SJCRH30 (cell line): ENCODE measurements around the gene OSBPL7. TPM values are rescaled to one million over a fixed set of nuclear protein-coding genes. Genes with fewer than 3 reads are reported as not detected.

Source experiments
- DNase-seq, 2 experiments: peaks; one replicate each; pipeline ENCODE4 v3.0.0-alpha.2; 2015 to 2020
- H3K27ac ChIP-seq: fragments of 250-450 bp; sonication (Bioruptor Pico); 2 replicates; pipeline ENCODE4 v1.5.1; 2020; ENCODE audit warnings: mild to moderate bottlenecking, moderate library complexity
- H3K27me3 ChIP-seq: fragments of 250-450 bp; sonication (Bioruptor Pico); 2 replicates; pipeline ENCODE4 v1.5.1; 2020; ENCODE audit warnings: mild to moderate bottlenecking, moderate library complexity
- H3K36me3 ChIP-seq: fragments of 250-450 bp; sonication (Bioruptor Pico); 2 replicates; pipeline ENCODE4 v1.5.1; 2020; ENCODE audit warnings: mild to moderate bottlenecking, moderate library complexity
- H3K4me1 ChIP-seq: fragments of 250-450 bp; sonication (Bioruptor Pico); 2 replicates; pipeline ENCODE4 v1.5.1; 2020; ENCODE audit warnings: mild to moderate bottlenecking, moderate library complexity
- H3K4me3 ChIP-seq: fragments of 250-450 bp; sonication (Bioruptor Pico); 2 replicates; pipeline ENCODE4 v1.5.1; 2020; ENCODE audit warnings: mild to moderate bottlenecking, moderate library complexity
- H3K9me3 ChIP-seq: fragments of 250-450 bp; sonication (Bioruptor Pico); replicated peaks from 2 replicates; pipeline ENCODE4 v1.5.1; 2020; ENCODE audit warnings: mild to moderate bottlenecking, moderate library complexity
- total RNA-seq: library from RNA; depleted of rRNA; stranded (reverse); fragments of >200 nt; shearing (Covaris generic); gene quantifications from 2 replicates; pipeline ENCODE4 v1.2.3, GENCODE V29; 2014; rRNA removed

The OSBPL7 gene
- total RNA-seq, 1 experiment from 2014 or later = 10.5 TPM

- H3K27ac ChIP-seq = no peak overlapping the region
- no peaks in the 10 kb centered on the region for H3K27me3 ChIP-seq
- no peaks in the 10 kb centered on the region for H3K36me3 ChIP-seq
- no peak for DNase-seq
- H3K4me1 ChIP-seq = no peaks in the 10 kb centered on the region
- H3K9me3 ChIP-seq = peaks cover 8% of the 10 kb centered on the region
- no peak overlapping the region for H3K4me3 ChIP-seq
Measured at GRCh38 chr17:47757386-47757785, 64.2 kb downstream of the OSBPL7 start.

Other genes starting within 250 kb of the OSBPL7 start
- gene KPNB1, start 171.9 kb downstream of the OSBPL7 start, total RNA-seq = 530 and 537 TPM in 2 replicates
- gene TBKBP1, start 127.6 kb downstream of the OSBPL7 start, total RNA-seq = 14.4 and 15.6 TPM in 2 replicates
- not detected in 2 replicates for gene TBX21, start 88.6 kb downstream of the OSBPL7 start, total RNA-seq
- 45.1 and 46.7 TPM in 2 replicates for gene MRPL10, start 9.7 kb upstream of the OSBPL7 start, total RNA-seq
- gene LRRC46, start 9.9 kb upstream of the OSBPL7 start, total RNA-seq = 0.18 and 0.34 TPM in 2 replicates
- 8.0 and 12.9 TPM in 2 replicates for gene SCRN2, start 19.5 kb upstream of the OSBPL7 start, total RNA-seq
- gene SP6, start 29.4 kb upstream of the OSBPL7 start, total RNA-seq = not detected in 2 replicates
- gene SP2, start 74.4 kb upstream of the OSBPL7 start, total RNA-seq = 3.7 and 3.9 TPM in 2 replicates
- gene PNPO, start 119.8 kb upstream of the OSBPL7 start, total RNA-seq = 9.7 and 10.4 TPM in 2 replicates
- not detected in 2 replicates for gene PRR15L, start 136.1 kb upstream of the OSBPL7 start, total RNA-seq
- gene CDK5RAP3, start 149.3 kb upstream of the OSBPL7 start, total RNA-seq = 47.0 and 64.2 TPM in 2 replicates
- 0.32 TPM in 1 of 2 replicates, not detected in the other for gene COPZ2, start 216.0 kb upstream of the OSBPL7 start, total RNA-seq
- 75.1 and 78.1 TPM in 2 replicates for gene NFE2L1, start 226.6 kb upstream of the OSBPL7 start, total RNA-seq